ENCODE results near the gene RNF133. TPM values are rescaled to one million over a fixed set of nuclear protein-coding genes. Genes with fewer than 3 reads are reported as not detected.
"Not testable (repeated sequence)": the region's sequence is repeated elsewhere in the genome, so short reads cannot be mapped to it uniquely, and the experiment has no call there.

Gene RNF133
- total and polyA plus RNA-seq, 2 donors from 2014 or later, result 1.3 TPM; not detected in 1

DNA sequence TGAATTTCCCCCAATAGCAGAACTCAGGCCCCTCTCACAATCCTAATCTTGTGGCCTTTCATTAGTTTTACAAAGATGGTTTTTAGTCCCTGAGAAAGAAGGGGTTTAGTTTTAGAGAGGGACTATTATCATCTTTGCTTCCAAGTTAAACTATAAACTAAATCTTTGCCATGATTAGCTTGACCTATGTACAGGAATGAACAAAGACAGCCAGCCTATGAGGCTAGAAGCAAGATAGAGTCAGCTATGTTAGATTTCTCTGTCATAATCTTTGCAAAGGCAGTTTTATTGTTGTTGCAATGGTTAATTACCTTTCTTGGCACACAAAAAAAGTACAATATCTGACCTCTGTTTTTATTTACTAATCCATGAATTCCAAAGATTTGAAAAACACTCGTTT is 19.1 kb downstream of the RNF133 start:
- Histone ChIP-seq H3K4me3 (ENCODE audit: low read length in 3 of 3) (no peak overlapping the region), H3K27me3 (ENCODE audit: control insufficient read depth, insufficient read depth, low read length) (no peaks in the 10 kb centered on the region), H3K9me3 (ENCODE audit: control insufficient read depth in 2 of 3, insufficient read depth in 1 of 3, low read length in 3 of 3) (no peaks in the 10 kb centered on the region), H3K27ac (ENCODE audit: low read depth in 2 of 2, low read length in 2 of 2) (peak overlapping the region in 1 of 2 donors; percentile 41), H3K4me1 (ENCODE audit: control insufficient read depth in 2 of 3, insufficient read depth in 2 of 3, low read depth in 1 of 3, low read length in 3 of 3) (peaks cover 0 to 7% (median 0%) of the 10 kb centered on the region in 3 donors), H3K9ac (ENCODE audit: low read length in 3 of 3) (no peak overlapping the region), H3K36me3 (ENCODE audit: control insufficient read depth in 2 of 3, insufficient read depth in 3 of 3, low read length in 3 of 3) (no peaks in the 10 kb centered on the region)
- TF ChIP-seq, protein P1, sequence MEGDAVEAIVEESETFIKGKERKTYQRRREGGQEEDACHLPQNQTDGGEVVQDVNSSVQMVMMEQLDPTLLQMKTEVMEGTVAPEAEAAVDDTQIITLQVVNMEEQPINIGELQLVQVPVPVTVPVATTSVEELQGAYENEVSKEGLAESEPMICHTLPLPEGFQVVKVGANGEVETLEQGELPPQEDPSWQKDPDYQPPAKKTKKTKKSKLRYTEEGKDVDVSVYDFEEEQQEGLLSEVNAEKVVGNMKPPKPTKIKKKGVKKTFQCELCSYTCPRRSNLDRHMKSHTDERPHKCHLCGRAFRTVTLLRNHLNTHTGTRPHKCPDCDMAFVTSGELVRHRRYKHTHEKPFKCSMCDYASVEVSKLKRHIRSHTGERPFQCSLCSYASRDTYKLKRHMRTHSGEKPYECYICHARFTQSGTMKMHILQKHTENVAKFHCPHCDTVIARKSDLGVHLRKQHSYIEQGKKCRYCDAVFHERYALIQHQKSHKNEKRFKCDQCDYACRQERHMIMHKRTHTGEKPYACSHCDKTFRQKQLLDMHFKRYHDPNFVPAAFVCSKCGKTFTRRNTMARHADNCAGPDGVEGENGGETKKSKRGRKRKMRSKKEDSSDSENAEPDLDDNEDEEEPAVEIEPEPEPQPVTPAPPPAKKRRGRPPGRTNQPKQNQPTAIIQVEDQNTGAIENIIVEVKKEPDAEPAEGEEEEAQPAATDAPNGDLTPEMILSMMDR (IDR thresholded peaks at IDR 0.05; ENCODE audit: borderline replicate concordance, extremely low read depth, insufficient read depth), result no peak
- intact Hi-C loops (cut with DNase I), result no loop called here
- DNase-seq, result no peak
- no peak for FAIRE-seq

DNA sequence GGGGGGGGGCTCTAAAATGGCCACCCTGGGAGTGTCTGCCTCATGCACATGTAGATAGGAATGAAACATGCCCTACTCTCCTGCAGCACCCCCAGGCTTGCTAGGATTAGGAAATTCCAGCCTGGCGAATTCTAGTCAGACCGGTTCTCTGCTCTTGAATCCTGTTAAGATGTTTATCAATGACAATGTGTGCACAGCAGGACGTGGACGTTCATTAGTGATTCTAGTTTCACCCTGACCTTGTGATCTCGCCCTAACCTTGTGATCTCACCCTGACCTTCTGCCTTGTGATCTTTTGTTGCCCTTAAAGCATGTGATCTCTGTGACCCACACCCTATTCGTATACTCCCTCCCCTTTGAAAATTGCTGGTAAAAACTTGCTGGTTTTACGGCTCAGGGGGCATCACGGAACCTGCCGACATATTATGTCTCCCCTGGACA is 19.6 kb downstream of the RNF133 start:
- H3K9me3 ChIP-seq (ENCODE audit: control insufficient read depth in 2 of 3, insufficient read depth in 1 of 3, low read length in 3 of 3); H3K27ac ChIP-seq (ENCODE audit: low read depth in 2 of 2, low read length in 2 of 2); H3K27me3 ChIP-seq (ENCODE audit: control insufficient read depth, insufficient read depth, low read length); H3K36me3 ChIP-seq (ENCODE audit: control insufficient read depth in 2 of 3, insufficient read depth in 3 of 3, low read length in 3 of 3); H3K4me3 ChIP-seq (ENCODE audit: low read length in 3 of 3); FAIRE-seq; H3K4me1 ChIP-seq (ENCODE audit: control insufficient read depth in 2 of 3, insufficient read depth in 2 of 3, low read depth in 1 of 3, low read length in 3 of 3); intact Hi-C loops (cut with DNase I); H3K9ac ChIP-seq (ENCODE audit: low read length in 3 of 3): not testable (repeated sequence)
- peak in 4 of 5 donors; percentile 19 to 58 (median 46) for DNase-seq

DNA sequence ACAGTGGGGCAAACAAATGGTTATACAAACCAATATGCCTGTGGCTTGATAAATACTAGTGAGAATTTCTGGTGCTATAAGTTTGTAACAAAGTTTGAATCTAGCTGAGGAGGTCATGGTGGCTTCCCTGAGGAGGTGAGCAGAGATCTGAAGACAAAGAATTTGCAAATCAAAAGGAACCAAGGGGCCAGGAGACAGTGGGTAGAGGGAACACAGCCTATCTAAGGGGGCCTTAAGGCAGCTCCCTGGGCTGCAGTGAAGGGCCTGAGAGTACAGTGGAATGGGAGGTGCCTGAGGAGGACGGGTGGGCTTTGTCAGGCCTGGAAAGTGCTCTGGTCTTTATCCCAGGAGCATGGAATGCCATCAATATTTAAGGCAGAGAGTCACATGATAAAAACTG is 21.8 kb downstream of the RNF133 start:
- no peak overlapping the region for H3K9ac ChIP-seq (ENCODE audit: low read length in 3 of 3)
- intact Hi-C loops (cut with DNase I), result no loop called here
- H3K27me3 ChIP-seq (ENCODE audit: control insufficient read depth, insufficient read depth, low read length), result no peaks in the 10 kb centered on the region
- no peak overlapping the region for H3K4me3 ChIP-seq (ENCODE audit: low read length in 3 of 3)
- DNase-seq (no peak), FAIRE-seq (no peak)
- TF ChIP-seq, protein P1 (IDR thresholded peaks at IDR 0.05; ENCODE audit: borderline replicate concordance, extremely low read depth, insufficient read depth), result no peak
- peaks cover 0 to 9% (median 0%) of the 10 kb centered on the region in 3 donors for H3K4me1 ChIP-seq (ENCODE audit: control insufficient read depth in 2 of 3, insufficient read depth in 2 of 3, low read depth in 1 of 3, low read length in 3 of 3)
- H3K9me3 ChIP-seq (ENCODE audit: control insufficient read depth in 2 of 3, insufficient read depth in 1 of 3, low read length in 3 of 3), result no peaks in the 10 kb centered on the region
- H3K27ac ChIP-seq (ENCODE audit: low read depth in 2 of 2, low read length in 2 of 2), result no peak overlapping the region
- no peaks in the 10 kb centered on the region for H3K36me3 ChIP-seq (ENCODE audit: control insufficient read depth in 2 of 3, insufficient read depth in 3 of 3, low read length in 3 of 3)

DNA sequence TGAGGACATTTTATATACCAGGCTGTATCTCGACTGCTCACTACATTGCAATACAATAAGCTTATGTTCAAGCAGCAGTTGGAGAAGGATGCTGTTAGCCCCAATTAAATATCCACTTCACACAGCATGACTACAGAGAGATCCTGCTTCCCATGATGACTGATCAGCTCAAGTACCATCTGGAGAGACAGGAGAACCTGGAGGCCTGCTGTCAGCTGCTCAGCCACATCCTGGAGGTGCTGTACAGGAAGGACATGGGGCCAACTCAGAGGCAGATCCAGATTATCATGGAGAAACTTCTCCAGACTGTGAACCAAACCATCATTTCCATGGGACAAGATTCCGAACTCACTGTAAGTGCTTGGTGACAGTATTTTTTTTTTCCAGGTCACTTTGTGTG is 22.5 kb downstream of the RNF133 start:
- no peak for DNase-seq

More for the DNA sequence above, 22.5 kb downstream of the RNF133 start:
- H3K4me3 ChIP-seq (ENCODE audit: low read length in 3 of 3), result no peak overlapping the region
- TF ChIP-seq, protein P1 (IDR thresholded peaks at IDR 0.05; ENCODE audit: borderline replicate concordance, extremely low read depth, insufficient read depth), result no peak
- H3K27me3 ChIP-seq (ENCODE audit: control insufficient read depth, insufficient read depth, low read length), result no peaks in the 10 kb centered on the region
- intact Hi-C loops (cut with DNase I), result no loop called here
- FAIRE-seq, result no peak
- H3K27ac ChIP-seq (ENCODE audit: low read depth in 2 of 2, low read length in 2 of 2), result no peak overlapping the region
- H3K36me3 ChIP-seq (ENCODE audit: control insufficient read depth in 2 of 3, insufficient read depth in 3 of 3, low read length in 3 of 3), result no peaks in the 10 kb centered on the region
- peaks cover 0 to 9% (median 0%) of the 10 kb centered on the region in 3 donors for H3K4me1 ChIP-seq (ENCODE audit: control insufficient read depth in 2 of 3, insufficient read depth in 2 of 3, low read depth in 1 of 3, low read length in 3 of 3)
- no peak overlapping the region for H3K9ac ChIP-seq (ENCODE audit: low read length in 3 of 3)
- no peaks in the 10 kb centered on the region for H3K9me3 ChIP-seq (ENCODE audit: control insufficient read depth in 2 of 3, insufficient read depth in 1 of 3, low read length in 3 of 3)

Data from kidney (tissue), 14 donors.